Right renal cortex interstitium (tissue), 3 donors: ENCODE measurements around the gene GLIPR2. TPM values are rescaled to one million over a fixed set of nuclear protein-coding genes. Genes with fewer than 3 reads are reported as not detected.
"Not testable (repeated sequence)": the region's sequence is repeated elsewhere in the genome, so short reads cannot be mapped to it uniquely, and the experiment has no call there.

Source experiments
- DNase-seq, 3 donors: peaks; one replicate each; pipeline ENCODE4 v3.0.0-alpha.2; 2013; ENCODE audit warnings: low read depth in 3 of 3, low spot score in 2 of 3
- polyA plus RNA-seq, 3 donors: library from polyadenylated mRNA; unstranded; fragments of 120-200 nt; gene quantifications; one replicate each; pipeline ENCODE4 v1.2.1, GENCODE V29; 2013; ENCODE audit not compliant: insufficient read length in 3 of 3

Gene GLIPR2
- polyA plus RNA-seq, 3 donors: 33.9 to 40.8 (median 40.0) TPM

- no peak for DNase-seq
Measured at GRCh38 chr9:36161187-36161586, 24.7 kb downstream of the GLIPR2 start.

DNA sequence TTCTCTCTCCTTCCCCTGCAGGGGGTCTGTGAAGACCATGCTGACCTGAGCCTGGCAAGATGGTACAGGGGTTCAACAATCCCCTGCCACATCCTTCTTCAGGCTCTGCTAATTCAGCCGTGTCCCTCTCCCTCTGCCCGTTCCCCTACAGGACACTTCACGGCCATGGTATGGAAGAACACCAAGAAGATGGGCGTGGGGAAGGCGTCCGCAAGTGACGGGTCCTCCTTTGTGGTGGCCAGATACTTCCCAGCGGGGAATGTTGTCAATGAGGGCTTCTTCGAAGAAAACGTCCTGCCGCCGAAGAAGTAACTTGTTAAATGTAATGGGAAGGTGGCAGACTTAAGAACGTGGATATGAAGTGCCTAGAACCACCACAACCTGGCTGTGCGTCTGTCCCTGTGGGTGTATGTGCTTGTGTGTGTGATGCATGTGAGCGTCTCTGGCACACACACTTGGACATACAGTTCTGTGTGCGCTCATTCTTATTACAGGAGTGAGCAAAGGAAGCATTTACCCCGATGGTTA, 25.7 kb downstream of the GLIPR2 start:
- no peak for DNase-seq

GRCh38 chr9:36163049-36163785, 26.7 kb downstream of the GLIPR2 start:
- peak; percentile 78 to 83 (median 79) for DNase-seq

GRCh38 chr9:36163786-36164170, 27.2 kb downstream of the GLIPR2 start:
- DNase-seq: no peak

DNA sequence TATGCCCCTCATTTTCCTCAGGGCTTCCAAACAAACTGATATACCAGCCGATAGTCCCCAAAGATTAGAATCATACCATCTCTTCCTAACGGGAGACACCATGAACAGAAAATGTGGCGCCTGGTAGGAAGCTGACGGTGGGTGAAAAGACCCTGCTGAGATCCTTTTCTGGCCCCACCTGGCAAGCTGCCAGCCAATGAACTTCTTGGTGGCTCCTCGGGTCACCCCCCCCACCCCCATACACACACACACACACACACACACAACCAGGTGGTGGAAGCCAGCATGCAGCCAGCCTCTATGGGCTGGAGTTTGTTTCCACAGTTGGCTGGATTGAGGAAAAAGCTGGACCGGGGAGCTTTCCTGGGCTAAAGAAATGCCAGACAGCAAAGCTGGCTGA, 27.8 kb downstream of the GLIPR2 start:
- DNase-seq: no peak

DNA sequence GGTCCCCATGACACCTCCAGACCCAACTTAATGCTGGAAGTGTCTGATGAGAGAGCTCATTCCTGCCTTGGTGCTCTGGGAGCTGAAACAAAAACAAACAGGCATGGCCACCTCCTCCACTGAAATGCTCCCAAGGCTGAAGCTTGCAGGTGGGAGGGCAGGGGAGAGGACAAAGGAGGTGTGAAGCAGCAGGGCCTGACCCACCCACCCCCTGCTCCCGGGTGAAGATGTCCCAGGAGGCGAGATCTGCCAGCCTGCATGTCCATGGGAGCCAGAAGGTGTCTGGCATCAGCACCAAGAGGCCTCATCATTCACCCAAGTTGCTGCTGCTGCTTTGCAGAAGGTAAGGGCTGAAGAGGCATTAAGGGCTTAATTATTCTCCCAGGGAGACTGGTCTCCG, 28.5 kb downstream of the GLIPR2 start:
- no peak for DNase-seq

DNA sequence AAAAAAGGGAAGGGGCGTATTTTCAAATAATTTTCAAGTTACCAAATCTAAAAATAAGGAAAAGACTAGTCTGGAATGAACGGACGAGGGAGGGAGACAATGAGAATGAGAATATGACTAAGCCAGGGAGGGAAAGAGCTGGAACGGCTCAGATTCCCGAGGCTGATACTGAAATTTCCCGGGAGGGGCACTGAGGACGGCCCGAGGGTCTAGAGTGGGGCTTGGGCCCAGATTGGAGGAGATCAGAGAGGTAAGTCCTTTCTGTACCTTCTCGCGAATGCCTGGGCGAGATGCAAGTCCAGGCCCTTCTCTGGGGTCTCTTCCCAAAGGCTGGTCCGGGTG, 29.3 kb downstream of the GLIPR2 start:
- no peak for DNase-seq

DNA sequence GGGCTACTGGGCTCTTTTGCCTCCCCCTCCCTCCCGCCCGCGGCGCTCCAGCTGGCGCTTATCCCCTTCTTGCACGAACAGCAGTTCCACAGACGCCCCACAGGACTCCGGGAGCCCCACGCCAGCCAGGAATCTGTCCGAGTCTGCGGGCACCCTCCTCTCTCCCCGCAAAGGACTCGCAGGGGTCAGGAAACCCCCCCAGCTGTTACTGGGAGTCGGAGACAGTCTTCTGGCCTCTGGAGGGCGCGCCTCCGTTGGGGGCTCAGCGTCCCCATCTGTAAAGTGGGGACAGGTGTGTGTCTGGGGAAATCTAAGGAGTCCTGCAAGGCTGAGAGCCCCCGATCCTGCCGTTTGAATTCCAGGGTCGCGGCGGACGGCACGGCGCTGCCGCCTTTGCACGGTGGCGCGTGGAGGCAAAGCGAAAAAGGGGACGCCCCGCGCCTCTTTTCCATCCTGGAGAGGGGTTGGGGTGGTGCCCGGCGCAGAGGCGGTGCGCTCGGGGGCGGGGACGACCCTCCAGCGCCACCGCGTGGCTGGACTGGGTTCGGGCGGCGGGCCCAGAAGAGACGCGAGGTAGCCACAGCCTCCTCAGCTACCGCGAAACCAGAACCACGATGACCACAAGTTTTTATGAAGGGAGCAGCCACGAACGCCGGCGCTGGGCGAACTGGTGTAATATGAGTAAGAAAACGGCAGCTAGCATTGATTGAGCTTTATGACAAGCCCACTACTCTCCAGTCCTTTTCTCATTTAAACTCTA, 29.8 kb downstream of the GLIPR2 start:
- no peak for DNase-seq

- no peak for DNase-seq
Measured at GRCh38 chr9:36169166-36169565, 32.6 kb downstream of the GLIPR2 start, which contains the start of gene CCIN. Gene CCIN (plus strand): TSS chr9:36169388. CDS start chr9:36169503, 115 bp downstream.

DNA sequence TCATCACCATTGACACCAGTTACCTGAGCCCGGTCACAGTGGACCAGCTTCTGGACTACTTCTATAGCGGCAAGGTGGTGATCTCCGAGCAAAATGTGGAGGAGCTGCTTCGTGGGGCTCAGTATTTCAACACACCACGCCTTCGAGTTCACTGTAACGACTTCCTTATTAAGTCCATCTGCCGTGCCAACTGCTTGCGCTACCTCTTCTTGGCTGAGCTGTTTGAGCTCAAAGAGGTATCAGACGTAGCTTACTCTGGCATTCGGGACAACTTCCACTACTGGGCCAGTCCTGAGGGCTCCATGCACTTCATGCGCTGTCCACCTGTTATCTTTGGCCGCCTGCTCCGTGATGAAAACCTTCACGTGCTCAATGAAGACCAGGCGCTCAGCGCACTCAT, 33.2 kb downstream of the GLIPR2 start:
- no peak for DNase-seq

- no peak for DNase-seq
Measured at GRCh38 chr9:36170531-36170930, 34.0 kb downstream of the GLIPR2 start.

DNA sequence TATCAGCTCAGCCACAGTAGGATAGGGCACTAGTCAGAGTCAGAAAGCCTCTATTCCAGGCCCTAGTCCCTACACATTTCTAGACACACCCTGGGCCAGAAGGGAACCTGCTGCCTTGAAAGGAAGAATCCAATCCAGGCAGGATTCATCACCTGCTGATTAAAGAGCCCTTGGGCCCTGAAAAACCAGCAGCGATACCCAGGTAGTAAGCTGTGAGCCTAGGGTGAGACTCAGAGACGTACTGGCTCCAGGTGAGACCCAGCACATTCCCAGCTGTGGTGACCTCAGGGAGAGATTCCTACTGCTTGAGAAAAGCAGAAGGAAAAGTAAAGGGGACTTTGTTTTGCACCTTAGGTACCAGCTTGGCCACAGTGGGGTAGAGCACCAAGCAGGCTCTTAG, 37.3 kb downstream of the GLIPR2 start:
- DNase-seq: no peak

DNA sequence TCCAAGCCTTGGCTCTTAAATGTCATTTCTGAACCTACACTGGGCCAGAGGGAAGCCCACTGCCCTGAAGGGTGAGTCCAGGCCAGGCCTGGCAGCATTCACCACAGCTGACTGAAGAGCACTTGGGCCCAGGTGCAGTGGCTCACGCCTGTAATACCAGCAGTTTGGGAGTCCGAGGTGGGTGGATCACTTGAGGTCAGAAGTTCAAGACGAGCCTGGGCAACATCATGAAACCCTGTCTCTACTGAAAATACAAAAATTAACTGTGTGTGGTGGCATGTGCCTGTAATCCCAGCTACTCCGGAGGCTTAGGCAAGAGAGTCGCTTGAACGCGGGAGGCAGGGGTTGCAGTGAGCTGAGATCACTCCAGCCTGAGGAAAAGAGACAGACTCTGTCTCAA, 37.7 kb downstream of the GLIPR2 start:
- DNase-seq: no peak

- DNase-seq: no peak
Measured at GRCh38 chr9:36174731-36175130, 38.2 kb downstream of the GLIPR2 start.

- not testable (repeated sequence) for DNase-seq
Measured at GRCh38 chr9:36175209-36175608, 38.7 kb downstream of the GLIPR2 start.

- DNase-seq: not testable (repeated sequence)
Measured at GRCh38 chr9:36176496-36176895, 40.0 kb downstream of the GLIPR2 start.

- no peak for DNase-seq
Measured at GRCh38 chr9:36177571-36177970, 41.0 kb downstream of the GLIPR2 start.

- not testable (repeated sequence) for DNase-seq
Measured at GRCh38 chr9:36180243-36180642, 43.7 kb downstream of the GLIPR2 start.

- no peak for DNase-seq
Measured at GRCh38 chr9:36187414-36187813, 50.9 kb downstream of the GLIPR2 start.

DNA sequence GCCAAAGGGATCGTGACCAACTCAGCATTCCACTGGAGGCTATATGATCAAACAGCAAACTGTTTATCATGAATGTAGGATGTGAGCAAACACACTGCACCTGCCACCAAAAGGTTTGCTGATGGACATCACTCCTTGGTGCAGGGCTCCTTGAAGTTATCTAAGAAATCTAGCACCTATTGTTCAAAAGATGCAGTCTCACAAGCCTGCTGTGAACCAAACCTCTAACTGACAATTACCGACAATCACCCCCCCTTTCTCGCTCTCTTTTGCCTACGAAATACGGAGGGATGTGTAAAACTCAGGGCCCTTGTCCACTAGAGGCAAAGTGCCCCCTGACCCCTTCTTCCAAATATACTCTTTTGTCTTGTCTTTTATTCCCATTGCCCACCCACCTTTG, 51.7 kb downstream of the GLIPR2 start:
- DNase-seq: no peak

GRCh38 chr9:36189976-36190375, 53.4 kb downstream of the GLIPR2 start:
- DNase-seq: no peak
